Measurements from ENCODE around the gene SASH1.

SASH1 gene

DNA sequence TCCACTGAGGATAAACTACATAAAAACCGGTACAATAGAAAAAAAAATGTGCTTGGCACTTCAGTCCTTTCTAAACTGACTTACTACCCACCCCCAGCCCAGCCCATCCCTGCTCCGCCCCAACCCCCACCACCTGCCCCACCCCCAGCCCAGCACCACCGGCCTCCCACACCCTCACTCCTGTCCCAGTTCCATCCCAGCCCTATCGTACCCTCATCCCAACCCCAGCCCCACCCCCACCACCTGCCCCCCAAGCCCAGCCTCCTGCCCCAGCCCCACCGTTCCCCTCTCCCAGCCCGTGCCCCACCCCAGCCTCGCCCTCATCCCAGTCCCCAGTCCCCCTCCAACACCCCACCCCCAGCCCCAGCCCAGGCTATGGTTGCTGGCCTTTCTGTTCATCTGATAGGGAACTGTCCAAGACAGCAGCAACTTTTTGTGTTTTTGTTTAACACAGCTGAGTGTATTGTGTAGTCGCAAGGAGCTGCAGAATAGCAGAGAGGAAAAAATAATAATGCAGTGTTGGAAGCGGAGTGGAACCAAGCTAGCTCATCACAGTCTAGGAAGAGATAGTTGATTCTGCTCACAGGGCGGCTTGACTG lies 61.9 kb downstream of the SASH1 start:
- DNase-seq (ENCODE audit: low read depth in 3 of 3), result no peak

DNA sequence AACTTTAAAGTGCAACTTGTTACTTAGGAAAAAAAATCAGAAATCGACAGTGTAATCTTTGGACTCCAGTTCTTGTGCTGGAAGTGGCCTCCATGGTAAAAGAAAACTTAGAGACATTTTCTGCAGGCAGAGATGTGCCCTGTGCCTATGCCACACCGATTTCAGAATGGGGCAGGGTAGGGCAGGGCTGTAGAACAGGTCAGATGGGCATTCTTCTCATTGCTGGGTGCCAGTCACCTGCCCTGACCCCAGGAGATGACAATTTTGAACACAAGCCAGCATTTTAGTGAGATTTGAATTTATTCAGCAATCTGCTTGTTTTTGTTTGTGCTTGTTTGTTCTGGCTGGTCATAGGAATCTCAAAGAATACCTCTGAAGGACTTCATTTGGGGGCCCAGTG lies 63.3 kb downstream of the SASH1 start:
- DNase-seq (ENCODE audit: low read depth in 3 of 3), result no peak

DNA sequence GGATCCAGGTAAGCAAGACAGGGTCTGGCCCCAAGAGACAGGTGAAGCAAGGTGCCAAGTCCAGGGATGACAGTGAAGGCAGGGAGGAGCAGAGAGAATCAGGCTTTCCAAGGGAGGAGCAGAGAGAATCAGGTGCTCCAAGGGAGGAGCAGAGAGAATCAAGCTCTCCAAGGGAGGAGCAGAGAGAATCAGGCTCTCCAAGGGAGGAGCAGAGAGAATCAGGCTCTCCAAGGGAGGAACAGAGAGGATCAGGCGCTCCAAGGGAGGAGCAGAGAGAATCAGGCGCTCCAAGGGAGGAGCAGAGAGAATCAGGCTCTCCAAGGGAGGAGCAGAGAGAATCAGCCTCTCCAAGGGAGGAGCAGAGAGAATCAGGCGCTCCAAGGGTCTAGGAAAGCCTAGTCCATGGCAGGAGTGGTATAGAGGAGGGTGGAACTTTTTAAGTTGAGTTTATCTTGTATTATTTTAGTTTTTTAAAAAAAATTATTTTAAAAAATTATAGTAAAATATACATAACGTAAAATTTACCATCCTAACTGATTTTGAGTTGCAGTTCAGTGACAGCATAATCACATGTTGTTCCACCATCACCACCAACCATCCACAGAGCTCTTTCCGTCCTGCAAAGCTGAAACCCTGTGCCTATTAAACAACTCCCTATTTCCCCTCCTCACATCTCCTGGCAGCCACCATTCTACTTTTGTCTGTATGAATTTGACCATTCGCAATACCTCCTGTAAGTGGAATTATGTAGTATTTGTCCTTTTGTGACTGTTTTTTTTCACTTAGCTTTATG lies 64.1 kb downstream of the SASH1 start:
- DNase-seq (ENCODE audit: low read depth in 3 of 3), result no peak

DNA sequence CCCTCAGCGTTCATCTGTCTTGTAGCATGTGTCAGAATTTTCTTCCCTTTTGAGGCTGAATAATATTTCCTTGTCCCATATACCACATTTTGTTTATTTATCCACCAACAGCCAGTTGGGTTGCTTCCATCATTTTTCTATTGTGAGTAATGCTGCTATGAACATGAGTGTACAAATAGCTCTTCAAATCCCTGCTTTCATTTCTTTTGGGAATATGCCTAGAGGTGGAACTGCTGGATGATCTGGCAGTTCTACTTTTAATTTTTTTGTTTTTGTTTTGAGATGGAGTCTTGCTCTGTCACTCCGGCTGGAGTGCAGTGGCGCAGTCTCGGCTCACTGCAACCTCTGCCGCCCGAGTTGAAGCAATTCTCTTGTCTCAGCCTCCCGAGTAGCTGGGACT lies 64.7 kb downstream of the SASH1 start:
- DNase-seq (ENCODE audit: low read depth in 3 of 3), result no peak

DNA sequence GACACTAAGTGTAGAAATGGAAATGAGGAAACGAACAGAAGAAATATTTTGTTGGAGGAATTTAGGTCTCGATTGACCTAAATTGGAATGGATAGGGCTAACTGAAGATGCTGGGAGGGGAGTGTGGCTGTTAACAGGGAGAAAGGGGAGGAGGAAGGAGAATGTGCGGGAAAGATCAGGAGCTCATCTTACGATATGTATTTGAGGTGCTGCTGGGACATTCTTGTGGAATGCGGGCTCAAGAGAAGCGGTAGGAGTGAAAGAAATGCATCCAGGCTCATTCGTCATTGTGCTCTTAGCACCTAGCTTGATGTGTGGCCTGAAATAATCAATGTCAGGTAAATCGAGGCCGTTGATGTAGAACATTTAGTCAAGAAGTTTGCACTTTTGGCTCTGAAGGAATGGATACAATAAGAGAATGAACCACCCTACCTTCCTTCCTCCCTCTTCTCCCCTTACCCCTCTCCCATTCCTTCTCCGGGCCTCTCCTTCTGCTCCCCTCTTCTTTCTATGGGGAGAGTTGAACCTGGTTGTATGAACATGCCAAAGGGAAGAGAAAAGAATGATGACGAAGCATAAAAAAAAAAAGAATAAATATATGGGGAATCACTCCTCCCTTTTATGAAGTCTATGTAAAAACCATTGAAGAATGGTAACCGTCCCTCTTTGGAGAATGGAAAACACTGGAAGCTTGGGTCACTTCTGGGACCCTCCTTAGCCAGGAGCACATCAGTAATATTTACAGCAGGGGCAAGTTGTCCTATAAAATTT lies 70.9 kb downstream of the SASH1 start:
- no peak for DNase-seq (ENCODE audit: low read depth in 3 of 3)

DNA sequence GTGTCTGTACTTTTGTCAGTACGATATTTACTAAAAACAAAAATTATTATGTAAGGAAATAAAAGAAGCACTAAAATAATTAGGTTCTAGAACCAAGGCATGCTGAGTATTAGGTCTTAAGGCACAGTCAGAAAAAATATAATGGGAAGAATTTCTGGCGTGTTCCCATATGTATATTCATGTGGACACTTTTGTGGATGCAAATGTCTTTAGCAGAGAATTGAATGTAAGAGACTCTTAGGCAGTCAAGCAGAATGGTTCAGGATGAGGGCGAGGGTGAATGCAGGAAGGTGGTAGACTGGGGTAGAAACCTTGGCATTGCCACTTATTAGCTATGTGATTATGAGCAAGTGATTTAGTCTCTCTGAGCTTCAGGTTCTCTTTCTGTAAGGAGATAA lies 71.5 kb downstream of the SASH1 start:
- no peak for DNase-seq (ENCODE audit: low read depth in 3 of 3)

DNA sequence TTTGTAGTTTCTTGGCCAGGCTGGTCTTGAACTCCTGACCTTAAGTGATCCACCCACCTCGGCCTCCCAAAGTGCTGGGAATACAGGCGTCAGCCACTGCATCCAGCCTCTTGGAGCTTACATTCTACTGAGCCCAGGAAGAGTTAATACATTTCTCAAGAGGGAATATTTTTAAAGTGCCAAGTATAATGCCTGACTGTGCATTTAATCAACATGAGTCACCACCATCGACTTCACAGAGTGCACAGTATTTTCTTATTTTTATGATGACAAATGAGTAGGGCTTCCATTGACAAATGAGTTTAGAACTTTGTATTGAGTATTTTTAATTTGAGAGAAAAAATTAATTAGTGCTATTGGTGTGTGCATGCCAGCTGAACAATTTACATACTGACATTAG lies 72.2 kb downstream of the SASH1 start:
- no peak for DNase-seq (ENCODE audit: low read depth in 3 of 3)

DNA sequence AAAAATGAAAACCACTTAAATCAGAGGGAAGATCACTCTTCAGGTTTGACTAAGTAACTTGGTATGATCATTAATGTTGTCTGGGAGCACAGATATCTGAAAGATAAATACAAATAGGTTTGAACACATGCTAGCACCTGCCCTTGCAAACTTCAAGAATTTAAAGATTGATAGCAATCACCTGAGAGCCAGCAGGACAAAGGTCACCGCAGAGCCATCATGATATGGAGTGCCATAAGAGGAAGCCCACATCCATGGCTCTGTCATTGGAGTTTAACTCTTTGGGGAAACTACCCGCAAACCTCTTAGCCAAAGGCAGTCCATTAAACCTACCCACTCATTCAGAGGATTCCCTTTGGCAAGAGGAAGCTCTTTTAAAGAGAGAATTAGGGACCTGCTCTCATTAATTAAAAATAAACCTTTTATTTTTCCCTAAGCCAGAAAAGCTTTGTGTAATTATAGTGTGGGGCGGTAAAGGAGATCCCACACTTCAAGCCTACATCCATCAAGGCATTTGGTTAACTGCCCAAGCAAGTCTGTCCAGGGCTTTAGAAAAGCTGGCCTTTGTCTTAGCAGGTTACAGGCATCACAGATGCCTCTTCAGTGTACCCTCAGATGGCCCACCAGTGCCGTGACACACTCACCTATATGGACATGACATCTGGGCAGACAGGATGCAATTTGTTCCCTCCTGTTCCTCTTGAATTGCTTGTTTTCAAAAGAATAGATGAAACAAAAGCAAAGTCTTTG lies 73.0 kb downstream of the SASH1 start:
- no peak for DNase-seq (ENCODE audit: low read depth in 3 of 3)

DNA sequence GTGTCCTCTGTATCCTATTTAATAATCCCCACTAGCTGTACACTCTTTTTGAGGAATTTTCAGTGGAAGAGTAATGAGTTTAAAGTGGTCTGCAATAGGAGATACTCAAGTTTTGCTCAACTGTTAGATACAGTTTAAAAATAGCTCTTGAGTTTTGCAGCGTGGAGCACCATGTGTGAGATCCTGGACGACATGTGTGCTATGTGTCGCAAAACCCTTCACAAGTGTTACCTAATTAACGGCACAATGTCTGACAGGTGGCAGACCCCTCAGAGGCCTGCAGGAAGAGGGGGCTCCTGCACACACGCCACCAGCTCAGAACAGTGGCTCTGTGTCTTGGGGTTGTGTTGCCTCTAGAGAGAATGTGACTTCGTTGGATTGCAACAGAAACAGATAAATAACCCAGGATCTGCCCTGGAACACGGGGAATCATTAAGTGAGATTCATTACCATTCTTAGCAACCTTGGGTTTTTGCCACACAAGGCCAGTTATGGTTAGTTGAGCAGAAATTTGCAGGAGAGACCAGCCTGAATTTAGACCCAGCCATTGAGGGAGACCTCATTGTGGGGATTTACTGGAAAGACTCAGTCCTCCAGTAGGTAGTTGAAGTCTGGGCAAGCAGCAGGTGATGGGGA lies 73.8 kb downstream of the SASH1 start:
- DNase-seq (ENCODE audit: low read depth in 3 of 3), result no peak

DNA sequence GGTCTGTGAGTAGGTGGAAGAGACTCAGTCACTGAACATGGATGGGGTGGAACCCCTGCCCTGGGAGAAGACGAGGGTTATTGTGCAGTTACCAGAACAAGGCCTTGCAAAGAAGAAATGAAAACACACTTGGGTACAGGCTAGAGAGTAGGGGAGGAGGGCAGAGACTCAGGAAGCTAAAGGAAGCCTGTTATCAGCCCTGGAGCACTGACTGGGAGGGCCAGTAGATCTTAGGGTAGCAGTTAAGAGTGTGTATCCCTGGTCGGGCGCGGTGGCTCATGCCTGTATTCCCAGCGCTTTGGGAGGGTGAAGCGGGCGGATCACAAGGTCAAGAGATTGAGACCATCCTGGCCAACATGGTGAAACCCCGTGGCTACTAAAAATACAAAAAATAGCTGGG lies 74.4 kb downstream of the SASH1 start:
- DNase-seq (ENCODE audit: low read depth in 3 of 3), result no peak

DNA sequence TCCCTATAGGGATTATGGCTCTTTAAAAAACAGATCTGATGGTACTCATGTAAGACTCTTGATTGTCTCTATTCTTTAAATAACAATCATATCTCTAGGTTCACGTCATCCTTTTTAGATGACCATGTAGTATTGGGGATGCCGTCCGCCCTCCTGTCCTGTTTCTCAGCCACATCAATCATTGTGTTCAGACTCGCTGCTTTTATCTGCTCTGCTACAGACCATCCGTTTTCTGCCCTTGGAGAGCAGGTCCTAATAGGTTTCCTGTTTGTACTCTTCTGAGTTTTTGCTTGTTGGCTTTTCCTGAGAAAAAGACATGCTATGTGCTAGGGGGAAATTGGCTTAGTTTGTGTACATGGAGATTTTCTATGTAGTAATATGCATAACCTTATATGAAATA lies 76.8 kb downstream of the SASH1 start:
- DNase-seq (ENCODE audit: low read depth in 3 of 3), result no peak

DNA sequence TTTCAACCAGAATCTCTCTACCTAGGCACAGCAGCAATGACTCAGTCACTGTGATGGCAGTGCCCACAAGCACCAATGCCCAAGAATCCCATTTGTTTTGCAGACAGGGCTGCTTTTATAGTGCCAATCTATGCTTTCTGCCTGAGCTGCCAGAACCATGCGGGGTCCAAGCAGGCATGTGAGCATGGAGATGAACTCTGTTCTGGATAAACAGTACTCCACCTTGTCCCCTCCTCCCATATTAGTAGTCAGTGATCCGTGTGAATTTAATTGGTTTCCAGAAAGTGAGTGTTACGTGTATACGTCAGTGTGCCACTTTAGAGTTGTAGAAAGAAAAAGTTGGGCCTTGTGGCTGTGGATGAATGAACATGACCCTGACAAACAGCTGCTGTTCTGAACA lies 79.4 kb downstream of the SASH1 start:
- no peak for DNase-seq (ENCODE audit: low read depth in 3 of 3)

DNA sequence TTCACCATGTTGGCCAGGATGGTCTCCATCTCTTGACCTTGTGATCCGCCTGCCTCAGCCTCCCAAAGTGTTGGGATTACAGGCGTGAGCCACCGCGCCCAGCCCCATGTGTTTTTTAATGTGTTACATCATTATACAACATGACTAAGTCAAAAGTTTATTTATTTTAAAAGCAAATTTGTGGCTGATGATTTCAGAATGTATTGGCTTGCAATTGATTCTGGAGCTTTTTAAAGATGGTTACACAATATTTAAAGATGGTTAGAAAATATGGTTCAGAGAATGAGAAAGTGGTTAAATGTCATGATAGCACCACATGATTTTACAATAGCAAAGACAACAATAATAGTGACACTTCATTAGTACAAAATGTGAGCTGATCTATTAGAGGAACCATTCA lies 80.5 kb downstream of the SASH1 start:
- DNase-seq (ENCODE audit: low read depth in 3 of 3), result no peak

DNA sequence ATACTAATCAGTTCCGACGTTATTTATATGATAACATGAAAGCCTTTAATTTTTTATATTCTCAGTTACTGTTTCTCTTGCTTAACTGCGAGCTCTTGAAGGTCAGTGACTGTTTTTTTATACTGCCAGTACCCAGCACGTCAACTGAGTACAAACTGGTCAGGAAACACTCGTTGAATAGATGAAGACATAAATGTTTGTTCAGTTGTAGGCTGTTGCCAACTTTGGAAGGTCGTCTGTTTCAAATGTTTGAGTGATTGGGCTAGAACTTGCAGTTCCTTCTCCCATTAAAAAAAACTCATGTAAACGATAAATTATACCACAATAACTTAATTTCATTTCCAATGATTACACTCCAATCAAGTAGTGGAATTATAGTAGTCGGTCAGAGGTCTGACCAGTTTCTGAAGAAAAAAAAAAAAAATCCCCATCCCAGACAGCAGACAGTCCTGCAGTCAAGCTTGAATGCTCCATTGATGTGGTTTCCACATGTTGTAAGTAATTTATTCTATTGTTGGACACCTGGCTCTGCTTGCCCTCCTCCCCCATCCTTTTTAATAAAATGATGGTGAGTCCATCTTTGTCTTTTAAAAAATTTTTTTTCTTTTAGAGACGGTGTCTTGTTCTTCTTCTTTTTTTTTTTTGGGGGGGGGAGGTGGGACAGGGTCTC lies 81.1 kb downstream of the SASH1 start:
- DNase-seq (ENCODE audit: low read depth in 3 of 3), result no peak

DNA sequence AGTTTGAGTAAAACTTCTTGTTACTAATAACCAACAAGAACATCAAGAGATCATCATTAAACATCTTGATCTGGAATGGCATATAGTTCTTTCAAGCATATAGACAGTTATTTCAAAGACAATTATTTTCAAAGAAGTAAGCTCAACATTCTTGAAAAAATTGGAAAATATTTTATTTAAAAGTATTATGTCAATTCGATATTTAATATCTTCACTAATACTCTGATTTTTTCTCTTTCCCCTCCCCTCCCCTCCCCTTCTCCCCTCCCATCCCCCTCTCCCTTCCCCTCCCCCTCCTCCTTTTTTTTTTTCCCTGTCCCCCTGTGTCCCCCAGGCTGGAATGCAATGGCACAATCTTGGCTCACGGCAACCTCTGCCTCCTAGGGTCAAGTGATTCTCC lies 82.8 kb downstream of the SASH1 start:
- DNase-seq (ENCODE audit: low read depth in 3 of 3), result no peak

DNA sequence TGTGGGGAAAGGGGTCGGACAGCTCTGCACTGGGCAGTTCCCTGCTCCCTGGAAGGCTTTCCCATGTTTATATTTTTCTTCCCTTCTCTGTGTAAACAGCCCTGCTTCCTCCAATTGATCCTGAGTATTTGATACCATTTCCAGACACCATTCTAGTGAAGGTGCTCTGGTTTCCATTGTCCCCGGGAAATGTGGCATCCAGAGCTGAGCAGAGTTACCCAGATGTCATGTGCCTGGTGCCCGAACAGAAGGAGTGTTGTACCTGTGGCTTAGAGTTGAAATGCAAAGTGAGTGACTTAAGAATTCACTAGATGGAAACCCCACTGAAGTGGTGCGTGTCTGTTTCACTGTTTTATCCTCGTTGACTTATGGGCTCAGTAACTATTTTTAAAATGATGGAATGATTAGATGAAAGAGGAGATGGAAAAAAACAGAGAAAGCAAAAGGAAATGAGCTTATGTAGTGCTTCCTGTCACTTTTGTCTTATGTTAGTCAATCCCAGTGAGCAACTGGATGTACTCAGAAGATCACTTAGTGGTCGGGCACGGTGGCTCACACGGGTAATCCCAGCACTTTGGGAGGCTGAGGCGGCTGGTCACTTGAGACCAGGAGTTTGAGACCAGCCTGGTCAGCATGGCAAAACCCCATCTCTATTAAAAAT lies 83.8 kb downstream of the SASH1 start:
- DNase-seq (ENCODE audit: low read depth in 3 of 3), result no peak

DNA sequence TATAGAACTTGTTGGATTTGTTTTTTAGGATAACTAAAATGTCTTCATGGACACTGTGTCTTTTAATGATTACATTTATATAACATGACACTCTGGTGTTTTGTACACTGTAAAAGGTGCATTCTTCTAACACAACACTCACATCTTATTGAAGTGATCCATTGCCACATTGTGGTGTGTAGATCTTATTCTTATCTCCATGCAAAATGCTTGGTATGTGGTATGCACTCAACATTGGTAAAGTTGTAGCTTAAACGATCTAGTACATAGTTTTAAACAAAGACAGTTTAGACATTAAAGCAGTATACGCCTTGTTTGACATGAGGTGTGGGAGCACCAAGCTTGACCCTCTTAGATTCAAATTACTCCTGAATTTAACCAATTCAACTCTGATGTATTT lies 84.7 kb downstream of the SASH1 start:
- no peak for DNase-seq (ENCODE audit: low read depth in 3 of 3)

DNA sequence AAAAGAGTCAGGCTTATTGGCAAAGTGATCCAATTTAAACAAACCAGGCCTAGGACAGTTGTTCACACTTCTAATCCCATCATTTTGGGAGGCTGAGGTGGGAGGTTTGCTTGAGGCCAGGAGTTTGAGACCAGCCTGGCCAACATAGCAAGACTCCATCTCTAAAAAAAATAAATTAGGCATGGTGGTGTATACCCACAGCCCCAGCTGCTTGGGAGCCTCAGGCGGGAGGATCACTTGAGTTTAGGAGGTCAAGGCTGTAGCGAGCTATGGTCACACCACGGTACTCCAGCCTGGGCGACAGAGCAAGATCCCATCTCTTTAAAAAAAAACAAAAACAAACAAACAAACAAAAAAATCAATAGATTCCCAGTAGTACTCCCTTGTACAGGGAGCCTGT lies 86.8 kb downstream of the SASH1 start:
- no peak for DNase-seq (ENCODE audit: low read depth in 3 of 3)

DNA sequence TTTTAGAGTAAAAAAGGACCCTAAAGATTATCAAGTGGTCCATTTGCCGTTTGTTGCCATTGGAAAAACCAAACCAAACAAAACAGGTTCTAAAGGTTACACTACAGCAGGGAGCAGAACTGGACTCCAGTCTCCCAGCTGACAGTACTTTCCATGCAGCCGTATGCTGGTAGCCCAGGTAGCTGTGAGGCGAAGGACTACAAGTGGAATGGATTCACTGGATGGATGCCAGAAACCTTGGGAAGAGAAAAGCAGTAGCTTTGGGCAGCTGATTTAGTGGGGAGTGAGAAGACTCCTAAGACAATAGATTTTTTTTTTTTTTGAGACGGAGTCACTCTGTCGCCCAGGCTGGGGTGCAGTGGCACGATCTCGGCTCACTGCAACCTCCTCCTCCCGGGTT lies 88.3 kb downstream of the SASH1 start:
- no peak for DNase-seq (ENCODE audit: low read depth in 3 of 3)

DNA sequence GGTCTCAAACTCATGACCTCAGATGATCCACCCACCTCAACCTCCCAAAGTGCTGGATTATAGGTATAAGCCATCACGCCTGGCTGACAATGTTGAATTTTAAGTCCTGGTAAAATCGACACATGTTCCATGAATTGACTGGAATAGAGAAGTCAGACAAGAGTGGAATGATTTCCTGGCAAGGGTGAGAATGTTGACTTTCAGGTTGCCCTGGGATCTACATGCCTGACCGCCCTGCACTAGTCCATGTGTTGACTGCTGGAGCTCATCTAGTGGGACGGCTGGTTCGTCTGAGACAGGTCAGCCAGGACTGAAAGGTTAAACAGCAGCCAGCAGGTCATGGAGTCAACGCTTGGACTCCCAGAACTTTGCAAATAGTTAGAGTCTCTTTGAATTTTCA lies 88.8 kb downstream of the SASH1 start:
- no peak for DNase-seq (ENCODE audit: low read depth in 3 of 3)

DNA sequence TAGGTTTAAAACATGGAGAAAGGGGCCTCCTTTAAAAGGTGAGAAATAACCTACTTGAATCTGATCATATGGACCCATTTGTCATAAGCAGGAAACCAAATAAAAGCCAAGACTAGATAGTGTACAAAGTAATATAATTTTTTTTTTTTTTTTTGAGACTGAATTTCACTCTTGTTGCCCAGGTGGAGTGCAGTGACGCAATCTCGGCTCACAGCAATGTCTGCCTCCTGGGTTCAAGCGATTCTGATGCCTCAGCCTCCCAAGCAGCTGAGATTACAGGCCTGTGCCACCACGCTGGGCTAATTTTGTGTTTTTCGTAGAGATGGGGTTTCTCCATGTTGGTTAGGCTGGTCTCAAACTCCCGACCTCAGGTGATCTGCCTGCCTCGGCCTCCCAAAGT lies 89.2 kb downstream of the SASH1 start:
- DNase-seq (ENCODE audit: low read depth in 3 of 3), result no peak
